Pancreas (tissue), 10 donors: ENCODE data around the gene TCF25. TPM values are rescaled to one million over a fixed set of nuclear protein-coding genes. Genes with fewer than 3 reads are reported as not detected.
"Not testable (repeated sequence)": the region's sequence is repeated elsewhere in the genome, so short reads cannot be mapped to it uniquely, and the experiment has no call there.

Experiments used
- ATAC-seq, 4 donors: fragments of 200-7000 bp; cut with Tn5 transposase; one replicate each; pipeline versions ENCODE4 v1.8.0 to v1.9.1; 2020; ENCODE audit warnings: mild to moderate bottlenecking in 4 of 4, moderate library complexity in 4 of 4
- DNase-seq, 6 donors: peaks; one replicate each; pipeline ENCODE4 v3.0.0-alpha.2; 2020
- FAIRE-seq: peaks from 2 replicates; lab custom pipeline; 2012; peaks lifted over from hg19 to GRCh38; lab: Jason Lieb, UNC
- H3K27ac ChIP-seq, 4 donors: fragments of 200-600 bp; sonication (generic); 1 replicate in 3 of 4; 2 replicates in 1 of 4; pipeline versions ENCODE4 v1.5.0 to v1.8.0; 2020
- H3K27me3 ChIP-seq, 4 donors: fragments of 200-600 bp; one replicate each; pipeline ENCODE4 v1.8.0; 2021
- H3K36me3 ChIP-seq, 3 donors: fragments of 200-600 bp; sonication (generic) in 1 of 3; one replicate each; pipeline versions ENCODE4 v1.5.0 to v1.8.0; 2020 to 2021
- H3K4me1 ChIP-seq, 3 donors: fragments of 200-600 bp; one replicate each; pipeline ENCODE4 v1.8.0; 2021
- H3K4me3 ChIP-seq, 4 donors: fragments of 200-600 bp; sonication (generic) in 2 of 4; one replicate each; pipeline versions ENCODE4 v1.5.0 to v1.8.0; 2020 to 2021
- H3K9me3 ChIP-seq, 4 donors: fragments of 200-600 bp; one replicate each; pipeline ENCODE4 v1.8.0; 2021
- WGBS, 2 donors: extraction: QIAGEN DNeasy Blood & Tissue Kit; methylation state at CpG; one replicate each; pipeline ENCODE4 v1.1.7; 2013; 5-methylcytosine and 5-hydroxymethylcytosine counted together
- intact Hi-C, 3 donors: fragments of 100-400 bp; cut with DNase I; formaldehyde crosslinking; loops; one replicate each; pipeline versions ENCODE4 v1.11.1 to v1.14.2; 2022
- polyA plus RNA-seq, 2 donors: library from polyadenylated mRNA; stranded (reverse); fragments of 200-250 nt; gene quantifications; one replicate each; pipeline ENCODE4 v1.2.3, GENCODE V29; 2013
- total RNA-seq, 6 donors: library from RNA; stranded (reverse); fragmentation: NEBNext Ultra II Directional in 4 of 6; extraction: Animal tissue kit (Norgen Biotek cat#: 25700) in 4 of 6; gene quantifications; one replicate each; pipeline versions ENCODE4 v1.2.1 to v1.2.4, GENCODE V29; 2021 to 2023
- TF ChIP-seq, protein P1 (sequence below), 4 donors: fragments of 200-600 bp; sonication (generic) in 3 of 4; IDR thresholded peaks; one replicate each; pipeline versions ENCODE4 v1.5.0 to v1.8.0; 2021; ENCODE audit warnings: antibody characterized with exemption in 4 of 4
- donor health status: healthy with polysubstance abuse.
- donor health status: DM: no; HTN: no; CAD: no; lungs with moderate emphysema.
- donor health status: DM: no; HTN: no; CAD: no.
- donor health status: control.
- donor health status: control.
- donor health status: Bipolar disorder and iron deficiency.
- donor health status: DM: yes; HTN: yes; CAD: no.
- donor health status: DM: no; HTN: no; CAD: no.
- donor health status: DM: no; HTN: no; CAD: no.
- donor health status: DM: yes; HTN: yes; CAD: no.

TCF25 gene
- total and polyA plus RNA-seq, 8 donors = 81.0 to 250 (median 111) TPM

DNA sequence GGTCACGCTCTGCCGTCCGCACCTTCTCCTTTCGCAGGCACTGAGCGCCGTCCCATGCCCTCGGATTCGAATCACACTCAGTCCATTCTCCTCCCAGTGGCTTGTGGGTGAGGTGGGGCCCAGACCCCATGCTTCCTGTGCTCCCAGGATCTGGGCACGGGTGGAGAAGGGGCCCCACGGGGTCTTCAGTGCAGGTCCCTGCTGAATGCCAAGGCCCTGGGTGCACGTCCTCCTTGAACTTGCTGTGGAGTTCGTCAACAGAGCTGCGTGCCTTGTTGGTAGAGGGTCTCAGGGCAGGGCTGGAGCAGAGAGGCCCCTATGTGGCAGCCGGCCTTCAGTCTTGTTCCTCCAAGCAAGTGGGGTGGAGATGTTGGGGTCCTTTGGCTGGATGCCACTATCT is 38.0 kb downstream of the TCF25 start:
- Histone ChIP-seq H3K4me1 (no peaks in the 10 kb centered on the region), H3K27ac (no peak overlapping the region), H3K36me3 (peaks cover 0 to 18% (median 6%) of the 10 kb centered on the region in 3 donors), H3K27me3 (no peaks in the 10 kb centered on the region), H3K4me3 (no peak overlapping the region), H3K9me3 (no peaks in the 10 kb centered on the region)
- intact Hi-C loops = no loop called here
- WGBS, 2 donors = 95% methylated on average over 14 of the region's 14 CpGs
- DNase-seq = peak in 1 of 6 donors; percentile 48
- TF ChIP-seq, protein P1, sequence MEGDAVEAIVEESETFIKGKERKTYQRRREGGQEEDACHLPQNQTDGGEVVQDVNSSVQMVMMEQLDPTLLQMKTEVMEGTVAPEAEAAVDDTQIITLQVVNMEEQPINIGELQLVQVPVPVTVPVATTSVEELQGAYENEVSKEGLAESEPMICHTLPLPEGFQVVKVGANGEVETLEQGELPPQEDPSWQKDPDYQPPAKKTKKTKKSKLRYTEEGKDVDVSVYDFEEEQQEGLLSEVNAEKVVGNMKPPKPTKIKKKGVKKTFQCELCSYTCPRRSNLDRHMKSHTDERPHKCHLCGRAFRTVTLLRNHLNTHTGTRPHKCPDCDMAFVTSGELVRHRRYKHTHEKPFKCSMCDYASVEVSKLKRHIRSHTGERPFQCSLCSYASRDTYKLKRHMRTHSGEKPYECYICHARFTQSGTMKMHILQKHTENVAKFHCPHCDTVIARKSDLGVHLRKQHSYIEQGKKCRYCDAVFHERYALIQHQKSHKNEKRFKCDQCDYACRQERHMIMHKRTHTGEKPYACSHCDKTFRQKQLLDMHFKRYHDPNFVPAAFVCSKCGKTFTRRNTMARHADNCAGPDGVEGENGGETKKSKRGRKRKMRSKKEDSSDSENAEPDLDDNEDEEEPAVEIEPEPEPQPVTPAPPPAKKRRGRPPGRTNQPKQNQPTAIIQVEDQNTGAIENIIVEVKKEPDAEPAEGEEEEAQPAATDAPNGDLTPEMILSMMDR (IDR thresholded peaks at IDR 0.05) = no peak
- FAIRE-seq = no peak
- no peak for ATAC-seq

DNA sequence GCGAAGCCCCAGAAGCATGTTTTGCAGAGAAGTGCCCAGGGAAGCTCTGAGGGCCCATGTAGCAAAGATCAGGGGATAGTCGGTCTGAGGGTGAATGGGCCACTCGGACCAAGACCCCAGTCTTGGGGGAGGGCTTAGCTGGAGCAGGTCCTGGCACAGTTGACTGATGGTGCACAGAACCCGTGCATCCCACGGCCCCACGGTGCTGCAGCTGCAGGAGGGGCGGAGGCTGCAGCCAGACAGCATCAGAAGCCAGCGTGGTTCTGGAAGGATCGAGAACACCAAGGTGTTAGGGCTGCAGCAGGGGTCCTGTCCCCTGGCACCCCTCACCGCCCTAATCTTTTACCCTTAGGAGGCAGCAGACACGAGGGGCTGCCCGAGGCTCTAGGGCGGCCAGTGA is 38.8 kb downstream of the TCF25 start:
- Histone ChIP-seq H3K9me3 (no peaks in the 10 kb centered on the region), H3K4me1 (no peaks in the 10 kb centered on the region), H3K27me3 (no peaks in the 10 kb centered on the region), H3K4me3 (no peak overlapping the region), H3K27ac (no peak overlapping the region), H3K36me3 (peaks cover 0 to 11% (median 3%) of the 10 kb centered on the region in 3 donors)
- intact Hi-C loops = no loop called here
- DNase-seq (peak in 1 of 6 donors; percentile 50), FAIRE-seq (no peak), ATAC-seq (no peak)
- TF ChIP-seq, protein P1 (IDR thresholded peaks at IDR 0.05) = no peak
- 88 to 92% methylated on average over 13 of the region's 13 CpGs for WGBS, 2 donors

DNA sequence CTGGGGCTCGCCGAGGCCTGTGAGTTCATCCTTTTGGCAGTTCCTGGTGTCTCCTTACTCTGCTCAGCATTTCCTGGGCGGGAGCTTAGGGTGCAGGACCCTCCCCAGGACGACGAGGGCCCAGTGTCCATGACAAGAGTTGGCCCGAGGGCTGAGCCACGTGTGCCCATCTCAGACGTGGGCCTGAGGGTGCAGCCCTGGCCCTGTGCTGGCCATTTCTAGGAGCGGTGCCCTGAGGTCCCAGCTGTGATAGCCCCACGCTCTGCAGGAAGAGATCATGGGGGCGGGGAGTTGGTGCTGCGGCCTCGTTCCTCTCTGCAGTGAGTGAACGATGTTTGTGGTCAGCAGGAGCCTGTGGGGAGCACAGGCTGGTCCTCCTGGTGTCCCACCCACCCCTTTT is 39.2 kb downstream of the TCF25 start:
- 79 to 83% methylated on average over 14 of the region's 14 CpGs for WGBS, 2 donors
- Histone ChIP-seq H3K27me3 (no peaks in the 10 kb centered on the region), H3K4me3 (no peak overlapping the region), H3K36me3 (peaks cover 0 to 11% (median 3%) of the 10 kb centered on the region in 3 donors), H3K27ac (no peak overlapping the region), H3K4me1 (peaks cover 0 to 2% (median under 1%) of the 10 kb centered on the region in 3 donors), H3K9me3 (no peaks in the 10 kb centered on the region)
- TF ChIP-seq, protein P1 (IDR thresholded peaks at IDR 0.05) = no peak
- ATAC-seq (no peak), FAIRE-seq (no peak), DNase-seq (peak in 1 of 6 donors; percentile 51)
- intact Hi-C loops = no loop called here

DNA sequence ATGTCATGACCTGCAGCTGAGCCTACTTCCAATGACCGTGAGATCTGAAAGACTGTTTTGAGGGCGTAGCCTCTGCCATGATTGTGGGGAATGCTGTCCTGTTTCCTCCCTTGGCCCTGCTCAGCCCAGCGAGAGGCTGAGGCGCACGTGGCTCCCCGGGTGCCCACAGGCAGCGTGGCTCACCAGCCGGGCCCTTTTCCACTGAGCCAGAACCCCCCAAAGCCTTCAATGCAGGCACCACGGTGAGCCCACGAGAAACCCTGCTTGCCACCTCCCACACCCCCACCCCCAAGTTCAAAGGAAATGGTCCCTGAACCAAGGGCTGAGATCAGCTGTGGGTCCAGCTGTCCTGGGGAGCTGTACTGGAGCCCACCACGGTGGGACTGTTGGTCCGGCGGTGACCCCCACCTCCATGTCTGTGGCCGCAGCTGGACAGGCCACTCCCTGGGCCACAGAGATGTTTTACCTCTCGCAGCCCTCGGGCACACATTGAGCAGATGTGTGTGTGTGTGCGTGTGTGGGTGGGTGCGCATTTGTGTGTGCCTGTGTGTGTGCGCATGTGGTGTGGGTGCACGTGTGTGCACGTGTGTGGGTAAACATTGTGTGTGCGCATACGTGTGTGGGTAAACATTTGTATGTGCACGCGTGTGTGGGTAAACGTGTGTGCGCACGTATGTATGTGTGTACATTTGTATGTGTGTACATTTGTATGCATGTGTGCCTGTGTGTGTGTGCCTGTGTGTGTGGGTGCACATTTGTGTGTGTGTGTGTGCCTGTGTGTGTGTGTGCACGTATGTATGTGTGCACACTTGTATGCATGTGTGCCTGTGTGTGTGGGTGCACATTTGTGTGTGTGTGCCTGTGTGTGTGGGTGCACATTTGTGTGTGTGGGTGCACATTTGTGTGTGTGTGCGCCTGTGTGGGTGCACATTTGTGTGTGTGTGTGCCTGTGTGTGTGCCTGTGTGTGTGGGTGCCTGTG is 40.3 kb downstream of the TCF25 start:
- Histone ChIP-seq H3K27me3 (no peaks in the 10 kb centered on the region), H3K9me3 (no peaks in the 10 kb centered on the region), H3K27ac (no peak overlapping the region), H3K4me3 (no peak overlapping the region), H3K36me3 (peaks cover 0 to 11% (median 3%) of the 10 kb centered on the region in 3 donors), H3K4me1 (peaks cover 0 to 9% (median 9%) of the 10 kb centered on the region in 3 donors)
- FAIRE-seq (no peak), ATAC-seq (no peak), DNase-seq (peak in 1 of 6 donors; percentile 42)
- WGBS, 2 donors = 73 to 82% methylated on average over 30 of the region's 30 CpGs
- intact Hi-C loops = no loop called here
- TF ChIP-seq, protein P1 (IDR thresholded peaks at IDR 0.05) = no peak

DNA sequence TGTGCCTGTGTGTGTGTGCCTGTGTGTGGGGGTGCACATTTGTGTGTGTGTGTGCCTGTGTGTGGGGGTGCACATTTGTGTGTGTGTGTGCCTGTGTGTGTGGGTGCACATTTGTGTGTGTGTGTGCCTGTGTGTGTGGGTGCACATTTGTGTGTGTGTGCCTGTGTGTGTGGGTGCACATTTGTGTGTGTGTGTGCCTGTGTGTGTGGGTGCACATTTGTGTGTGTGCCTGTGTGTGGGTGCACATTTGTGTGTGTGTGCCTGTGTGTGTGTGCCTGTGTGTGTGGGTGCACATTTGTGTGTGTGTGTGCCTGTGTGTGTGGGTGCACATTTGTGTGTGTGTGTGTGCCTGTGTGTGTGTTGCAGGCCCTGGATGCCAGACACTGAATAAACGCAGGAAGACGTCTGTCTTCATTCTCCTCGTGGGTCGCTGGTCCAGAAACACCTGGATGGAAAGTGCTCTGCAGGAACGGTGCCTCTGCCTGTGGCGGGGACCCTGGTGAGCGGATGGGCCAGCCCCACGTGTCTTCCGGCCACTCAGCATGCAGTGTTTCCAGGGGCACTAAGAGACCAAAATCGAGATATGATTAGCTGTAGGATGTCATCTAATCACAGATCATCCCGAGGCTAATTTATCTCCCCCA is 41.4 kb downstream of the TCF25 start:
- peaks cover 0 to 11% (median 9%) of the 10 kb centered on the region in 3 donors for H3K4me1 ChIP-seq
- H3K4me3 ChIP-seq, DNase-seq, H3K27me3 ChIP-seq, intact Hi-C loops, FAIRE-seq, ATAC-seq, H3K27ac ChIP-seq, H3K9me3 ChIP-seq: not testable (repeated sequence)
- H3K36me3 ChIP-seq = peaks cover 0 to 11% (median 3%) of the 10 kb centered on the region in 3 donors
- WGBS, 2 donors = 47 to 60% methylated on average over 11 of the region's 11 CpGs
